ENCODE results near the gene TRIP11.
"Not testable (repeated sequence)": the region's sequence is repeated elsewhere in the genome, so short reads cannot be mapped to it uniquely, and the experiment has no call there.

Gene TRIP11

GRCh38 chr14:92039719-92040430, at the start of gene TRIP11:
TRIP11 (minus strand) TSS chr14:92040059; CDS start chr14:92039685, 374 bp downstream.
- peak; percentile 97 for DNase-seq (ENCODE audit: low read depth)
- TF ChIP-seq CTCF (IDR thresholded peaks at IDR 0.05; ENCODE audit: insufficient read depth, low read depth, low read length, missing control alignments), result no peak
- peak within 1 kb of the TSS; percentile 72 for H3K4me3 ChIP-seq (ENCODE audit: low read depth, low read length)

GRCh38 chr14:92088494-92088893, 48.6 kb upstream of the TRIP11 start:
- DNase-seq (ENCODE audit: low read depth), result no peak
- H3K4me3 ChIP-seq (ENCODE audit: low read depth, low read length), result no peak overlapping the region
- no peak for TF ChIP-seq CTCF (IDR thresholded peaks at IDR 0.05; ENCODE audit: insufficient read depth, low read depth, low read length, missing control alignments)

- no peak for TF ChIP-seq CTCF (IDR thresholded peaks at IDR 0.05; ENCODE audit: insufficient read depth, low read depth, low read length, missing control alignments)
- no peak overlapping the region for H3K4me3 ChIP-seq (ENCODE audit: low read depth, low read length)
- DNase-seq (ENCODE audit: low read depth), result no peak
Observed at GRCh38 chr14:92074555-92074954, 34.7 kb upstream of the TRIP11 start.

GRCh38 chr14:92058006-92058917, 18.4 kb upstream of the TRIP11 start:
- DNase-seq (ENCODE audit: low read depth), result no peak
- no peak overlapping the region for H3K4me3 ChIP-seq (ENCODE audit: low read depth, low read length)
- no peak for TF ChIP-seq CTCF (IDR thresholded peaks at IDR 0.05; ENCODE audit: insufficient read depth, low read depth, low read length, missing control alignments)

GRCh38 chr14:92049781-92050180, 9.9 kb upstream of the TRIP11 start:
- DNase-seq (ENCODE audit: low read depth), result no peak
- TF ChIP-seq CTCF (IDR thresholded peaks at IDR 0.05; ENCODE audit: insufficient read depth, low read depth, low read length, missing control alignments), result no peak
- H3K4me3 ChIP-seq (ENCODE audit: low read depth, low read length), result no peak overlapping the region

GRCh38 chr14:92049221-92049620, 9.4 kb upstream of the TRIP11 start:
- not testable (repeated sequence) for H3K4me3 ChIP-seq (ENCODE audit: low read depth, low read length); DNase-seq (ENCODE audit: low read depth)

GRCh38 chr14:92045904-92046303, 6.0 kb upstream of the TRIP11 start:
- H3K4me3 ChIP-seq (ENCODE audit: low read depth, low read length); DNase-seq (ENCODE audit: low read depth): not testable (repeated sequence)

- not testable (repeated sequence) for H3K4me3 ChIP-seq (ENCODE audit: low read depth, low read length); DNase-seq (ENCODE audit: low read depth)
Observed at GRCh38 chr14:92041766-92042165, 1.9 kb upstream of the TRIP11 start.

Measured in GM12865 (cell line).